Panc1 (cell line): ENCODE results near the gene IRS1. TPM values are rescaled to one million over a fixed set of nuclear protein-coding genes. Genes with fewer than 3 reads are reported as not detected.

Experiments
- ATAC-seq: fragments of 200-7000 bp; cut with Tn5 transposase; 2 replicates; pipeline ENCODE4 v1.9.1; 2020; ENCODE audit warnings: mild to moderate bottlenecking, moderate library complexity
- BruUV-seq: library from RNA; stranded (reverse); fragments of 400-500 nt; replicated peaks from 2 replicates; lab custom pipeline; 2021; lab: Mats Ljungman, UMichigan
- CTCF ChIA-PET: fragments of 300-600 bp; sonication (Branson Sonifier 250); formaldehyde crosslinking; loops from one replicate; lab custom pipeline; 2022; ENCODE audit warnings: antibody characterized with exemption; lab: Charles Lee
- POLR2A ChIA-PET: fragments of 300-600 bp; sonication (Branson Sonifier 250); formaldehyde crosslinking; loops from one replicate; lab custom pipeline; 2022; ENCODE audit warnings: antibody characterized with exemption; lab: Charles Lee
- DNase-seq: peaks from one replicate; pipeline ENCODE4 v3.0.0-alpha.2; 2010; ENCODE audit warnings: low read depth, low spot score
- H3K27ac ChIP-seq: 2 replicates; pipeline ENCODE4 v1.5.1; 2011; ENCODE audit warnings: mild to moderate bottlenecking, low read length, inconsistent platforms
- H3K27me3 ChIP-seq: fragments of 200-500 bp; sonication (Bioruptor generic); 2 replicates; pipeline ENCODE4 v1.6.0; 2014; ENCODE audit warnings: low read length, inconsistent platforms; ENCODE audit not compliant: control insufficient read depth, insufficient read depth
- H3K36me3 ChIP-seq: fragments of 200-500 bp; sonication (Bioruptor generic); 2 replicates; pipeline ENCODE4 v1.5.1; 2014; ENCODE audit warnings: inconsistent platforms, mild to moderate bottlenecking, low read length, moderate library complexity; ENCODE audit not compliant: control insufficient read depth, insufficient read depth
- H3K4me1 ChIP-seq: 2 replicates; pipeline ENCODE4 v1.5.1; 2011; ENCODE audit warnings: inconsistent platforms, mild to moderate bottlenecking, low read length, moderate library complexity; ENCODE audit not compliant: control insufficient read depth, insufficient read depth
- H3K4me3 ChIP-seq, 2 experiments: 2 replicates each; pipeline ENCODE4 v1.5.1; 2011 to 2012; ENCODE audit warnings: low read depth in 2 of 2, low read length in 2 of 2, mild to moderate bottlenecking in 2 of 2, inconsistent platforms in 1 of 2, moderate library complexity in 1 of 2
- H3K9me3 ChIP-seq: fragments of 200-500 bp; sonication (Bioruptor generic); 2 replicates; pipeline ENCODE4 v1.5.1; 2014; ENCODE audit warnings: low read depth, mild to moderate bottlenecking, inconsistent platforms, low read length, moderate library complexity; ENCODE audit not compliant: control insufficient read depth, insufficient read depth
- POLR2AphosphoS5 ChIP-seq: IDR thresholded peaks from 2 replicates; pipeline ENCODE4 v1.6.1; 2012; ENCODE audit warnings: mild to moderate bottlenecking, low read depth, low read length, moderate library complexity
- SIN3A ChIP-seq: IDR thresholded peaks from 2 replicates; pipeline ENCODE4 v1.6.1; 2012; ENCODE audit warnings: low read depth, mild to moderate bottlenecking, low read length, moderate library complexity, borderline replicate concordance; ENCODE audit not compliant: insufficient read depth
- TCF7L2 ChIP-seq: IDR thresholded peaks from 2 replicates; pipeline ENCODE4 v1.6.1; 2011; ENCODE audit warnings: mild to moderate bottlenecking, low read depth, low read length, inconsistent platforms
- in situ Hi-C: cut with HindIII; loops from 2 replicates; pipeline ENCODE4 v1.10.0; 2016; ENCODE audit warnings: low sequenced_read_pairs, low pct_unique_long_range_greater_than_20kb
- intact Hi-C: fragments of 100-400 bp; cut with micrococcal nuclease; formaldehyde crosslinking; loops from one replicate; pipeline ENCODE4 v1.10.0; 2022; ENCODE audit not compliant: unreplicated experiment
- total RNA-seq: library from RNA; stranded (reverse); gene quantifications from one replicate; pipeline ENCODE4 v1.2.1, GENCODE V29; 2021; ENCODE audit not compliant: unreplicated experiment
- TF ChIP-seq, protein P1 (sequence below): fragments of 450-650 bp; IDR thresholded peaks from 2 replicates; pipeline ENCODE4 v1.5.1; 2017; ENCODE audit warnings: mild to moderate bottlenecking
- TF ChIP-seq, protein P2 (sequence below), 2 experiments: IDR thresholded peaks; 2 replicates each; pipeline ENCODE4 v1.6.1; 2011 to 2012; ENCODE audit warnings: low read depth in 2 of 2, control low read depth in 1 of 2, low read length in 1 of 2, mild to moderate bottlenecking in 1 of 2, moderate library complexity in 1 of 2; ENCODE audit not compliant: insufficient read depth in 1 of 2

The IRS1 gene
- total RNA-seq, 1 experiment from 2014 or later = 27.3 TPM

DNA sequence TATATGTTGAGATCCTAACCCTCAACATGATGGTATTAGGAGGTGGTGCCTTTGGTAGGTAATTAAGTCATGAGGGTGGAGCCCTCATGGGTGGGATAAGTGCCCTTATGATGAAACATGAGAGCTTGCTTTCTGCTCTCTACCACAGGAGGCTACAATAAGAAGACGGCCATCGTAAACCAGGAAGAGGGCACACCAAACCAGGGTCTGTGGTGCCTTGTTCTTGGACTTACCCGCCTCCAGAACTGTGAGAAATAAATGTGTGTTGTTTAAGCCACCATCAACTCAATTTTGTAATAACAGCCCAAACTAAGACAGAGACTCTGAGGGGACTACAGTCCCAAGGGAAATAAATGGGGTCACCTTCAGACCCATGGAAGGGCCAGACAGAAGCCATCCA is 52.3 kb downstream of the IRS1 start:
- in situ Hi-C loops (no loop called here), intact Hi-C loops (no loop called here)
- Histone ChIP-seq H3K36me3 (no peaks in the 10 kb centered on the region), H3K4me1 (peaks cover 2% of the 10 kb centered on the region; the same call in 1 of the 2 replicates), H3K27me3 (no peaks in the 10 kb centered on the region), H3K9me3 (no peaks in the 10 kb centered on the region), H3K4me3 (no peak overlapping the region), H3K27ac (no peak overlapping the region)
- TF ChIP-seq TCF7L2 = no peak
- BruUV-seq = no TSS peak
- no peak for ATAC-seq
- DNase-seq = no peak
- ChIA-PET CTCF (interaction anchor here (0.7 kb wide), 1 partner anchor 20 kb away, joined by 6 read pairs; no protein-coding TSS in a partner anchor), POLR2A (no interaction called here)

DNA sequence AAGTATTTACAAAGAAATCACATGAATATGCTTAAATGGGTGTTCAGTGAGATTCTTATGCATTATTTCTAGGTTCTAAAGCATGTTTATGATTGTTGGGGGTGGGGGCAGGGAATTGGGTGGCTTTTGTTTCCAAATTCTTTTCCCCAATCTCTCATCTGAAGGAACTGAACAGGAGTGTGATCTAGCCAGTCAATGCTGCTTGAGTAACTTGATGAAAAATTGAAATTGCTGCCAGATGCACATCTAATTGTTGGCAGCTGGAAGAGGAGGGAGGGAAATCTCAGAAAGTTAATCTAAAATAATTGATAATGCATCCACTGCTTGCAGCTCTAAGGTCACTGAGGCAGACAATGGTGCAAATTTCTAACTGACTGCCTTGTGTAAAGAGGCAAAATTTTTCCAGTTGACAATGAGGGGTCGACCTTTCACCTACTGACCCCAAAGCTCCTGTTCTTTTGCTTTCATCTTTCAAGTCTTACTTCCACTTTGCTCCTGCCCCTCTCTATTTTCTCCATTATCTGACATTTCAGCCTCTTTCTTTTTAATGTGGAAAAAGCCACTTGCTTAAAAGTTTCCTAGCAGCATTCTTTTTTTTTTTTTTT is 53.3 kb downstream of the IRS1 start:
- in situ Hi-C loops = no loop called here
- TF ChIP-seq, protein P1, sequence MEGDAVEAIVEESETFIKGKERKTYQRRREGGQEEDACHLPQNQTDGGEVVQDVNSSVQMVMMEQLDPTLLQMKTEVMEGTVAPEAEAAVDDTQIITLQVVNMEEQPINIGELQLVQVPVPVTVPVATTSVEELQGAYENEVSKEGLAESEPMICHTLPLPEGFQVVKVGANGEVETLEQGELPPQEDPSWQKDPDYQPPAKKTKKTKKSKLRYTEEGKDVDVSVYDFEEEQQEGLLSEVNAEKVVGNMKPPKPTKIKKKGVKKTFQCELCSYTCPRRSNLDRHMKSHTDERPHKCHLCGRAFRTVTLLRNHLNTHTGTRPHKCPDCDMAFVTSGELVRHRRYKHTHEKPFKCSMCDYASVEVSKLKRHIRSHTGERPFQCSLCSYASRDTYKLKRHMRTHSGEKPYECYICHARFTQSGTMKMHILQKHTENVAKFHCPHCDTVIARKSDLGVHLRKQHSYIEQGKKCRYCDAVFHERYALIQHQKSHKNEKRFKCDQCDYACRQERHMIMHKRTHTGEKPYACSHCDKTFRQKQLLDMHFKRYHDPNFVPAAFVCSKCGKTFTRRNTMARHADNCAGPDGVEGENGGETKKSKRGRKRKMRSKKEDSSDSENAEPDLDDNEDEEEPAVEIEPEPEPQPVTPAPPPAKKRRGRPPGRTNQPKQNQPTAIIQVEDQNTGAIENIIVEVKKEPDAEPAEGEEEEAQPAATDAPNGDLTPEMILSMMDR = no peak
- TF ChIP-seq POLR2AphosphoS5 (no peak), TCF7L2 (no peak), SIN3A (no peak)
- TF ChIP-seq, protein P2, sequence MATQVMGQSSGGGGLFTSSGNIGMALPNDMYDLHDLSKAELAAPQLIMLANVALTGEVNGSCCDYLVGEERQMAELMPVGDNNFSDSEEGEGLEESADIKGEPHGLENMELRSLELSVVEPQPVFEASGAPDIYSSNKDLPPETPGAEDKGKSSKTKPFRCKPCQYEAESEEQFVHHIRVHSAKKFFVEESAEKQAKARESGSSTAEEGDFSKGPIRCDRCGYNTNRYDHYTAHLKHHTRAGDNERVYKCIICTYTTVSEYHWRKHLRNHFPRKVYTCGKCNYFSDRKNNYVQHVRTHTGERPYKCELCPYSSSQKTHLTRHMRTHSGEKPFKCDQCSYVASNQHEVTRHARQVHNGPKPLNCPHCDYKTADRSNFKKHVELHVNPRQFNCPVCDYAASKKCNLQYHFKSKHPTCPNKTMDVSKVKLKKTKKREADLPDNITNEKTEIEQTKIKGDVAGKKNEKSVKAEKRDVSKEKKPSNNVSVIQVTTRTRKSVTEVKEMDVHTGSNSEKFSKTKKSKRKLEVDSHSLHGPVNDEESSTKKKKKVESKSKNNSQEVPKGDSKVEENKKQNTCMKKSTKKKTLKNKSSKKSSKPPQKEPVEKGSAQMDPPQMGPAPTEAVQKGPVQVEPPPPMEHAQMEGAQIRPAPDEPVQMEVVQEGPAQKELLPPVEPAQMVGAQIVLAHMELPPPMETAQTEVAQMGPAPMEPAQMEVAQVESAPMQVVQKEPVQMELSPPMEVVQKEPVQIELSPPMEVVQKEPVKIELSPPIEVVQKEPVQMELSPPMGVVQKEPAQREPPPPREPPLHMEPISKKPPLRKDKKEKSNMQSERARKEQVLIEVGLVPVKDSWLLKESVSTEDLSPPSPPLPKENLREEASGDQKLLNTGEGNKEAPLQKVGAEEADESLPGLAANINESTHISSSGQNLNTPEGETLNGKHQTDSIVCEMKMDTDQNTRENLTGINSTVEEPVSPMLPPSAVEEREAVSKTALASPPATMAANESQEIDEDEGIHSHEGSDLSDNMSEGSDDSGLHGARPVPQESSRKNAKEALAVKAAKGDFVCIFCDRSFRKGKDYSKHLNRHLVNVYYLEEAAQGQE (IDR thresholded peaks at IDR 0.05; ENCODE audit: insufficient read depth in 1 of 2, low read depth in 2 of 2, low read length in 1 of 2) = no peak
- CTCF ChIA-PET = interaction anchor here (0.7 kb wide), 1 partner anchor 19 kb away, joined by 6 read pairs; no protein-coding TSS in a partner anchor

DNA sequence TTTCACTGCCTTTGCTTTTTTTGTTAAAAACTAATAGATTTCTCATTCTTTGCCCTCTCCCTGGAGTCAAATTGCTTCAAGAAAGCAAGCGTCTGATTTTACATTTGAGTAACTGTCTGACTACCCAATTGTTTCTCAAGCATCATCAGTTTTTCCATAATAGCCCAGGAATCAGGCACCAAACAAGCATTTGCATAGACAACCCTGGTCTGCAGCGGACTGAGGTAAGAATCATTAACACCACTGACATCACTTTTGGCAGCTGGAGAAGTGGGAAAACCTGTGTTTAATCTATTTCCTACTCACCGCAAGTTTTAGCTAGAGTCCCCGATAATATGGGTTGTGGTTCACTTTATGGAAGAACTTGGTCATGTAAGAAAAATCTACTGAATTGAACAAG is 55.7 kb downstream of the IRS1 start:
- intact Hi-C loops (no loop called here), in situ Hi-C loops (no loop called here)
- H3K9me3 ChIP-seq = no peaks in the 10 kb centered on the region
- ATAC-seq (no peak), DNase-seq (no peak)
- H3K27me3 ChIP-seq = no peaks in the 10 kb centered on the region
- BruUV-seq = no TSS peak
- peaks cover 2% of the 10 kb centered on the region; the same call in 1 of the 2 replicates for H3K4me1 ChIP-seq
- TF ChIP-seq, protein P1 = no peak
- TF ChIP-seq, protein P2 (IDR thresholded peaks at IDR 0.05; ENCODE audit: insufficient read depth in 1 of 2, low read depth in 2 of 2, low read length in 1 of 2) = no peak
- TF ChIP-seq TCF7L2 = no peak
- no peak for TF ChIP-seq POLR2AphosphoS5
- no peak for TF ChIP-seq SIN3A
- no peak overlapping the region for H3K4me3 ChIP-seq
- CTCF ChIA-PET = no interaction called here
- H3K36me3 ChIP-seq = no peaks in the 10 kb centered on the region
- H3K27ac ChIP-seq = no peak overlapping the region
- POLR2A ChIA-PET = no interaction called here

More for the DNA sequence above, 53.3 kb downstream of the IRS1 start:
- Histone ChIP-seq H3K36me3 (no peaks in the 10 kb centered on the region), H3K27me3 (no peaks in the 10 kb centered on the region), H3K27ac (no peak overlapping the region), H3K4me3 (no peak overlapping the region), H3K4me1 (peaks cover 2% of the 10 kb centered on the region; the same call in 1 of the 2 replicates), H3K9me3 (no peaks in the 10 kb centered on the region)
- intact Hi-C loops = no loop called here
- POLR2A ChIA-PET = no interaction called here
- DNase-seq (no peak), ATAC-seq (no peak)
- no TSS peak for BruUV-seq
